DMS114 treated with DMSO at 0.1 percent for 48 hours (cell line): ENCODE measurements around the gene CTNNB1.
A peak's percentile ranks its signal among the peaks of the same experiment; 100 is the strongest.

Experiments
- DNase-seq: peaks from one replicate; lab custom pipeline; 2025; ENCODE audit not compliant: unreplicated experiment; lab: John Stamatoyannopoulos, UW

Gene CTNNB1

DNA sequence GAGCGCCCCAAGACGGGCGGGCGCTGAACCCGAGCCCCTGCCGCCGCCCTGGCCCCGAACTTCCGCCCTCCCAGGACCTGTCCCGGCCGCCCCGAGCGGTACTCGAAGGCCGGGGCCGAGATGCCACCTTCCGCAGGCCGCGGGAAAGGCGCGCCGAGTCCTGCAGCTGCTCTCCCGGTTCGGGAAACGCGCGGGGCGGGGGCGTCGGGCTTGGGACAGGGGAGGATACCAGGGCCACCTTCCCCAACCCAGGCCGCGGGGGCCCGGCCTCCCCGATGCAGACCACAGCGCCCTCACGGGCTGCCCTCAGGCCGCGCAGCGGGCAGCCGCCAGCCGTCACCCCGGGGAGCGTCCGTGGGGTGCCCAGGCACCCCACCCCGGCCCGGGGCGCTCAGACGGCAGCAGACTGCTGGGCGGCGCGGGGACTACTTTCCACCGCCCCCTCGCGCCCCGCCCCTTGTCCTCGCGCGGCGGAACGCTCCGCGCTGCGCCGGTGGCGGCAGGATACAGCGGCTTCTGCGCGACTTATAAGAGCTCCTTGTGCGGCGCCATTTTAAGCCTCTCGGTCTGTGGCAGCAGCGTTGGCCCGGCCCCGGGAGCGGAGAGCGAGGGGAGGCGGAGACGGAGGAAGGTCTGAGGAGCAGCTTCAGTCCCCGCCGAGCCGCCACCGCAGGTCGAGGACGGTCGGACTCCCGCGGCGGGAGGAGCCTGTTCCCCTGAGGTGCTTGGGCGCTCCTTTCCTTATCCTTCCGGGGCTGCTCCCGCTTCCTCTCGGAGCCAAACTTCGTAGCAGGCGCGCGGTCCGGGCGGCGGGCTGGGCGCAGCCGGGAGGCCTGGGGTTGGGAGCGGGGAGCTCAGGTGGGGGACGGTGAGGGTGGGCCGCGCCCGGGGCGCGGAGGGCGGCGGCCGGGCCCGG lies at the start of gene CTNNB1:
TSS of gene CTNNB1 (plus strand) at position 556 of the 916 bp plus-strand sequence. CDS start 24,564 bp downstream, outside the sequence.
- DNase-seq = peak; percentile 65

DNA sequence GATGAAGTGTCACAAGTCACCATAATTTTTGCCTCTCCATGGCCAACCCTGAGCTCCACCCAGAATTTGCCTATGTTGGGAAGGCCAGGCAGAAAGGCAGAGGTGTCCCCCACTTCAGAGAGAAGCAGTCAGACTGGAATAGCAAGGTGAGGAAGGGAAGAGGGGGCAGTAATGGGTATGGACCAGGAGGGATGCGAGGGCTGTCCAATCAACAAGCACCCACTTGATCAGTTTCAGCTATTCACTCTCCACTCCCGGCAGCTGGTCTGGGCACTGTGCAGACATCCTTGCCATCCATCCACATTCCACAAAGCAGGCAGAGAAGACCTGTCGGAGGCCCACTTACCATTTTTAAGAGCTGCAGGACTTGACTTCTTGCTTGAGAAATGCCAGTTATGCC lies 43.5 kb upstream of the CTNNB1 start:
- DNase-seq = no peak

DNA sequence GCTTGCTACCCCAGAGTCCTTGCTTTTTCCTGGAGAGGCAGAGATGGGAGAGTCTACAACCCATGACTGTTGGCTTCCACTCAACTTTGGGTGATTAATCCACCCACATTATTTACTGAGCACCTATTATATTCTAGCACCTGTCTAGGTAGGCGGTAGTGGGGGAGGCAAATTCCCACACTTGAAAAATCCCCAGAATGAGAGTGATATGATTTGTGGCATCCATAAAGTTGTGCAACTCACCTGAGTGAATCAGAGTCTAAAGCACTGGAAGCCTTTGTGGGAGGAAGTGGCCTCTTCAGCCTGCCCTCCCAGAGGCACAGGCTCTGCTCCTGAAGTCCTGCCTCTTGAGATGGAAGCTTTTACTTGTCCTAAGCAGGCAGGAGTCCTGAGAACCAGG lies 40.4 kb upstream of the CTNNB1 start:
- no peak for DNase-seq

DNA sequence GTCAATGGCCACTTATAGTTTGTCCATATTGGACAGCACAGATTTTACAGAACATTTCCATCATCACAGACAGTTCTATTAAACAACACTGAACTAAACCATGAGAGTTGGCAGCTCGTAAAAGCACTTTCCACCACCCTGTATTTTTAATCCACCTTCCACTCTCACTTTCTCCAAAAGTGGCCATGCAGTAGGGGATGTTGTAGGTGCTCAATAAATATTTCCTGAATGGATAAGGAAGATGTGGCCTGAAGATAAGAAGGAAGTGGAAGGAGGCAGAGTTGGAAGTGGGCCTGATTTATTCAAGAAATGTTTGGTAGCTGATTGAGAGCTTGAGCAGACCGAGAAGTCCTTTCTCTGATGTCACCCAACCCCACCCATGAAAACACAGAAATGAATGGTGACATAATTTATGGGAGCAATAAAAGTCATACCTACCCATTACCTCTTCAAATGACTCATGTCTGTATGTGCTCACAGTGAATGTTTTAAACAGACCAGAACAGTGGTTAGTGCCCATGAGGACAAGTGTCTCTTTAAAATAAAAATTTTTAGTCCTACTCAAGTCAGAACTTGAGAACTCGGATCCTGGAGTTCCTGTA lies 39.6 kb upstream of the CTNNB1 start:
- DNase-seq = no peak

DNA sequence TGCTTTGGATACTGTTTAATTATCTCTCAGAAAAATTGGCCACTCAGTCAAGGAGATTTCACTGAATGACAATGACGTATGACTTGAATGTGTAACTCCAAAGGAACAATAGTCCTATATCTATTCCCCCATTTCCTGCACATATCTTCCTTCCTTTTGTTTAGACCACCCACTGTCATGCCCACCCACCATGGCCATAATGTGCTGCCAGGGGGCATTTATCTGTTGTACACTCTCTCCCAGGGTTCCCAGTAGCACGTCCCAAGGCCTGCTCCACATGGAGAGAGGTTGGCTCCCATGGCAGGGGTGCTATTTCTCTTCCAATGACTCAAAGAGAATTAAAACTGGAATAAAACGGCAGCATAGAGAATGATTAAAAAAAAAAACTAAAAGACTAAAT lies 36.8 kb upstream of the CTNNB1 start:
- no peak for DNase-seq

DNA sequence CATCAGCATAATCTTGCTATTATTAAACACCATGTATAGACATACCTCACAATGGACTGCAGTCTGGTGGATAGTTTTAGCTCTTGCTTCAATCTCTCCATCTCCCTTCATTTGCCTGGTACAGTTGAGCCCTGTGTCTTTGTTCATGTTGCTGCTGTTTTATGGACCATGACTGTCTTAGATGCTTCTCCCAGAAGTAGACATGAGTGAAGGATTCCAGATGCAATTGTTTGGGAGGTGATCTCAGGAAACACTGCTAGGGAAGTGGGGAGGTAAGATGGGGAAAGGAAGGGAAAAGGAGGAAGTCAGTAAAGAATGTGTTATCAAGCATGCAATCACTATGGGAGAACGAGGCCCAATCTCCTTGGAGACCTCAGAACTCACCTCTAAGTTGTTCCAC lies 36.3 kb upstream of the CTNNB1 start:
- no peak for DNase-seq

DNA sequence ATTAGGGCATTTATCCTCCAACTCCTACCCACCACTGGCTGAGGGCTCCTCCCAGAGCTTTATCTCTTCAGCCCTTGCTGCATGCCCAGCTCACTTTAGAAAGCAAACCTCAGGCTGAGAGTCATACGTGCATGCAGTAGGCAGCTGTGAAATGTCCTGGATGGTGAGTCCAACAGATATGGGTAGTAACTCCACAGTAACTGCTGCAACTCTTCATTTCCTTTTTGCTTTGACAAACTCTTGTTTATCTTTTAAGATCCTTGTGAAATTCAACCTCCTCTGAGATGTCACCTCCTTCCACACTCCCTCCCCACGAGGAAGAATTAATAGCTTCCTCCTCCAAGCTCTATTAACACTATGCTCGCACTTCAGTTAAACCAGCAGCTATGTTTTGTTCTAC lies 35.9 kb upstream of the CTNNB1 start:
- no peak for DNase-seq

DNA sequence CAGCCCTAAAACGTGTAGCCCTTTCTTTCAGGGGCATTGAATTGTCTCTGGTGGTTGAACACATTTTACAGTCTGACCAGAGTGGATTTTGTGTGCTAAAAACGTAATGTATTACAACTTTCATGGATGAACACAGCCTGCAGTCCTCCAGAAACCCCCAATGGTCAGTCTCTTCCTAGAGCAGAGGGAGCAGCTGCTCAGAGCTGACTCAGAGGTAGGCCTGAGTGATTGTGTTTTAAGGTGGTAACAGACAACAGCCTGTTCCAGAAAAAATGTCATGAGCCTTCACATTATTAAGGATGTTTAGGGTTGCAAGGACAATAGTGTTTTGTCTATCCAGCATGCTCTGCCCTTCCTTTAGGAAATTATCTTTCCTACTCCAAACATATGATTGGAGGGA lies 34.5 kb upstream of the CTNNB1 start:
- no peak for DNase-seq

DNA sequence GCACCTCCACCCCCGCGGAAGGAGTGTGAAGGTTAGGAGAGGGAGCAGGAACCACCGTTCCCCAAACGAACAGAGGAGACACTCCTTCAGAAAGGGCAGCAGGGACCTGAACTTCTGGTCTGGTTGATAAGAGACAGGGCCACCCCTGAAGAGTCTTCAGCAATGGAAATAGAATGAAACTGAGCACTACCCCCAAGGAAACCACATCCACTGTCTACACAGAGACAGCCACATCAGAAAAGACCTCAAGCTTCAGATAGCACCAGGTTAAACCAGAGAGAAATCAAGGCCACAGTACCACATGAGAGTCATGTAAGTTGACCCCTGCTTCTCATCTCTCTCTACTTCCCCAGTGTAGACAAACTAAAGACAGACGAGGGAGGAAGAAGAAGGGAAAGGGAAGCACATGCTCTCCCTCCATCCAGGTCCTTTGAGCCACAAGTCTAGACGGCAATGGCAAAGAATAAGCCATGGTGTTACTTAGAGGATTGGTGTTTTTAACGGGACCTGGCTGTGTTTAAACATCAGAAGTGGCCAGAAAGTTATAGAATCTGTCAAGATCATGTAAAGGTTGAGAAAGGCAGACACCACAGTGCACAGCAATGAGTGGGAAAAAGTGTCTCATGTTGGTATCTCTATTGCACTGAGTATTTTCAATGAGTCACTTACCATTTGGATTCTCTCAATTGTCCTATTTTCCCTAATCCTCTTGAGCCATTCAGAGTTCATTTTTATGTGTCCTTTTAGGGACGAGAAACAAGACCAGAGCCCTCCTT lies 31.4 kb upstream of the CTNNB1 start:
- DNase-seq = no peak

DNA sequence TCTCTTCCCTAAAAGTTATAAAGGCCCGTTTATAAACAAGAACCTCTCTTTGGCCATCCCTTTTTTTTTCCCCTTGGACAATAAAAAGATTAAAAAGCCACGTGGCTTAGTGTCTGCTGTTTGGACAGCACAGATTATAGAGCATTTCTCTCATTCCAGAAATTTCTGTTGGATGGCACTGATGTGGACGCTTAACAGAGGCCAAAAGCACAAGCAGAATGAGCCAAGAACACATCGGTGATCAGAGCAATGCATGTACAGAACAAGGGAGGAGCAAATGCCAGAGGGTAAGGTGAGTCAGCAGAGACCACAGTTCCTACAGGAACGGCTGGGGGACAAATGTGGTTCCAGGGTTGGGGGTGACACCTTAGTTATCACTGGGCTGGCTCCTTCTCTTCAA lies 30.3 kb upstream of the CTNNB1 start:
- DNase-seq = no peak

DNA sequence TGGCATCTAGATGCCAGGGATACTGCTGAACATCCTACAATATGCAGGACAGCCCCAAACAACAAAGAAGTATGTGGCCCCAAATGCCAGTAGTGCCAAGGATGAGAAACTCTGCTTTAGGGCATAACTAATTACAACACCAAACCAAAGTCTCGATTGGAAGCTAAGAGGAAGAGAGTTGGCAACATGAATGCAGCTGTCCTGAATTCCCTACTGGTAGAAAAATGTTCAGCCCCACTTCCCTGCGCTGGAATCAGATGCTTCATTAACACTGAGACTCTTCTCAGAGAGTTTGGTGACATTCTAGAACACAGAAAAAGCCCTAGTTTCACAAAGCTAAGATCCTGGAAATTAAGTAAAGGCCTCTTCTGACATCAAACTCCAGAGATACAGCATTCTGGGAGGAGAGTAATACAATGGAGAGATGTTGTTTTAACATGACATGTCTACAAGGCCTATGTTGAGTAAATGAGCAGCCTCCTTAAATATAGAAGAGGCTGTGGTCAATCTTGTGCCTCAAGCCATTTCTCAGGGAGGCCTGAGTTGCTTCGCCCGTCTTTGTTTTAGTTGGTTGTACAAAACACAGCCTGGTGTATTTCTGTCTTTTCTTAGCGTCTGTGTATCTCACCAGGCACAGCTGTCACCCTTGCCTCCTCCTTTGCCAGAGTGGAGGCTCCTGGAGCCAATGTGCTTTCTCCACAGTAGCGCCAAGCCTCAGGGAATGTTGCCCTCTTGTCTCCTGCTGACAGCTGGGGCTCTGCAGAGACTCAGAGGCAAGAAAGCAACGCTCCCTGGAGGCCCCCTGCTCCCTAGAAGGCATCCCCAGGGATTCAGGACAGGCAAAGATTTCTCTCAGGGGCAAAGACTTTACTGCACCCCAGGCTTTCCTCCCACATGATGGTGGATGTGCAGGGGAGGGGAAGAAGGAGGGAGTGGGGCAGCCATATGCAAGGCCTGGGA lies 25.1 kb upstream of the CTNNB1 start:
- no peak for DNase-seq

DNA sequence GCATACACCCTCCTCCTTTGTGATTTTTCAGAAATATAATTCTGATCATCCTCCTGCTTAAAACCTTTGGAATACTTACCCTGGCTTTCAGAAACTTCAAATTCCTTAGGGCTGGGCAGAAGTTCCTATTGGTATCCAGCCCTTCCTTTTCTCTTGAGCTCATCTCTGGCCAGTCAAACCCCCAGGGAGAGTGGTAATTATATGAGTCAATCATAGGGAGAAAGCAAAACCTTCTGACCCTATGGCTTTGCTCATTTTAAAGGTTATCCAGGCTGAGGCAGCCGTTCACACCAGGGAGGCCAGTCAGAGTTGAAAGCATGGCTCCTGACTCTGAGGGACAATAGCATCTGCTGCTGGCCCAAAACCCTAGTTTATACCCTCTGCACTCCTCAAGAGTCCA lies 23.9 kb upstream of the CTNNB1 start:
- no peak for DNase-seq

DNA sequence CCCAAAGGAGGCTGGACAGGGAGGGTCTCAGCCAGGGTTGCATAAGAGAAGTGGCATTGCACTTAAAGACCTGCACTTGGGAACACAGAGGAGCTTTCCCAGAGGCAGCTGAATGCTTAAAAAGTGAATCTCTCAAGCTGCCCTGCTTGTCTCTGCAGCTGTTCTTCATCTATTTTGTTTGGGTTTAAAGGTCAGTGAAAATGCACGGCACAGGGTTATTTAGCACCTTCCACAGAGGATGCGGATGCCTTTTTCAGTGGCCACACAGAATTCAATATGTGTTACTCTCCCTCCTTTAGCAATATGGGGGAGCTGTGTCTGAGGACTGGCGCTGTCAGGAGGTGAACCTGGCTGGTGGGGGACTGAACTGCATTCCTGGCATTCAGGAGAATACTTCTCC lies 22.7 kb upstream of the CTNNB1 start:
- DNase-seq = no peak

DNA sequence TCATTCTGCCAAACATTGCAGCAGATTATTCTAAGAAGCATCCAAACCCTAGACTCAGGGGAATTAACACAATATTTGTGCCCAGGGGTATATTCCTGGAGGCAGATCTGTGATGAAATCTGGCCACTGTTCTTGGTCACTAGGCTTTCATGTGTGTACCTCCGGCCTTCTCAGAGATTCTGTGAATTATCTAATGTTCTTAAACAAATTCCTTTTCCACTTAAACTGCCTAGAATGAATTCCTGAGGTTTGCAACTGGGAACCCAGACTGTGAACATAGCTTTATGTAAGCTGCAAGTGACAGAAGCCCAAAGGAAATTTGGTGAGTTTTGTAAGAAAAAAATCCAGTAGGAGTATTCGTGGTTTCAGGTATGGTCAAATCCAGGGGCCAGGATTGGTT lies 20.7 kb upstream of the CTNNB1 start:
- DNase-seq = no peak

DNA sequence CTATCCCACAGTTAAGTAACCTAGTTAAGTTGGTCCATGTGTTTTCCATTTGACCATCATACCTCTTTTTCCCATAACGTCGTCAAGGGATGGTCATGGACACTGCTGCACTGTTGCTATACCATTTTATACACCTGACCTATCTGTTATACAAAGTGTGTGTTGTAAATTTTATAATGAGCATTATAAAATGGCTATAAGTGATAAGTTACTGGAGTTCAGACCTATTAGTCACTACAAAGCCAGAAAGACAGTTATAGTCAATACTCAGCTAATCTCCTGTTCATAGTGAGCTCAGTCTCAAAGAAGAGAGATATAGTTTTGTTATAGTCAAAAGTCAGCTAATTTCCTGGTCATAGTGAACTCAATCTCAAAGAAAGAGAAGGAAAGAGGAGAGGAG lies 18.9 kb upstream of the CTNNB1 start:
- no peak for DNase-seq

DNA sequence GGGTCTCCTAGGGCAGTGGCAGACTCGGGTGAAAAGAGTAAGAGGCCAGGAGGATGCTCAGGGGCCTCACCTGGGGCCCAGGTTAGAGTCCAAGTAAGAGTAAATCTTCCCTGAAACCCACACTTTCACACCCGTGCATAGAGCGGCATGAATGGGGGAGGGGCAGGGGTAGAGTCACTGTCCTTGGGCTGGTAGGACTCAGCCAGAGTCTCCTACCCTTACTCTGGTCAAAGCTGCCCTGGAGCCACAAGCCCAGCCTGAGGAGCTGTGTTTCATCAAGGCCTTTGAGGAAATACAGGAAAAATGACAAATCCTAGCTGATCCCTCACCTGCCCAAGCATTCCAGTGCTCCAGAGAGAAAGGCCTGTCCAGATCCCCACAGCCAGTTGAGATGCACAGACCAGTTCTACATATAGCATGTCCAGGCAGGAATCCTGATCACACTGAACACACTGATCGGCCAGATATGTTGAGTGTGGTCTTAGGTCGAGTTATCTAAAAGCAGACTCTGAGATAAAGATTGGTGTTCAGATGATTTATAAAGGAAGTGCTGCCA lies 16.7 kb upstream of the CTNNB1 start:
- DNase-seq = no peak

DNA sequence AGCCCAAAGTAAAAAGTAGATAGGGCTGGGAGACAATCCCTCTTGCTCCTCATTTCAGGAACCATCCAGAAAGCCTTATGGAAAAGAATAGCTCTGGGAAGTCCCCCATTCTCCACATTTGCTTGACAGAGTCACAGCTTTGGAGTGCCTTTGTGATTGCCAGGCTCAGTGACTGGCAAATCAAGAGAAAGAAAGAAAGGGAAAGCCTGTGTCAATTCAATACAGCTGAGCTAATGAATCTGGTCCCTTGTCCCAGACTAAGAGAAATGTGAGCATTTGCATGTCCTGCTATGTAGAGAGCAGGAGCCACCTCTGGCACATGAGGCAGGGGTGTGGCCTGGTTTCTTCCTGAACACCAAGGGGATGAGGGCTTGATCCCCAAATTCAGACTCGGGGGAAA lies 14.9 kb upstream of the CTNNB1 start:
- no peak for DNase-seq

DNA sequence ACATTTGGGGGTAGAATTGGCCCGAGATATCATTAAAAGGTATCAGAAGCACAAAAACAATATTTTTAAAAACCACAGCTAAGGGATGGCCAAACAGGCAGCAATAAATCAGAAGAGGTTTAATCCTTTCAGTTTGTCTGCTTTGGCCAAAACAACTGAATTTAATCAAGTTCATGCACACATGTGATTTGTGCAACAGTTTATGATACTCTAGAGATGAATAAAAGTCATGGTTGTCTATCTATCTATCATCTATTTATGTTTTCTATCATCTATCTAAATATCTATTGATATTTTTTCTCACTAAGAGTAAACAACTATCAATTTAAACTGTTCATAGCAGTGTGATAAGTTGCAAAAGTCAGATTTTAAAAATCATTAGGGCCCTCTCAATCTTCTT lies 13.0 kb upstream of the CTNNB1 start:
- DNase-seq = no peak

DNA sequence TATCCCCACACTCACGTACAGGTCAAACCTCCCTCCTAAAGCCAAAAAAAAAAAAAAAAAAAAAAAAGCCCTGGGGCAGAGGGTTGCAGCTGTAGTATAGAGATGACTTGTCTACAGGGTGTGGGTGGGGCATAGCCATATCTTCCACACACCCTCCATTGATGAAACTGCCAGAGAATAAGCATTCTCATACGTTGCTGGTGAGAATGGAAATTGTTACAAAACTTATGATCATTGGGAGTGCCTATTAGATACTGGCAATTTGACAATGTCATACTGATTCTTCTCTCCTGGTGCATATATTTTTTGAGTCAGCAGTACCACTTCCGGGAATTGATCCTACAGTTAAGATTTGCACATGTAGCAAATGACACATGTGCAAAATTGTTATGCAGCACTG lies 11.0 kb upstream of the CTNNB1 start:
- no peak for DNase-seq

DNA sequence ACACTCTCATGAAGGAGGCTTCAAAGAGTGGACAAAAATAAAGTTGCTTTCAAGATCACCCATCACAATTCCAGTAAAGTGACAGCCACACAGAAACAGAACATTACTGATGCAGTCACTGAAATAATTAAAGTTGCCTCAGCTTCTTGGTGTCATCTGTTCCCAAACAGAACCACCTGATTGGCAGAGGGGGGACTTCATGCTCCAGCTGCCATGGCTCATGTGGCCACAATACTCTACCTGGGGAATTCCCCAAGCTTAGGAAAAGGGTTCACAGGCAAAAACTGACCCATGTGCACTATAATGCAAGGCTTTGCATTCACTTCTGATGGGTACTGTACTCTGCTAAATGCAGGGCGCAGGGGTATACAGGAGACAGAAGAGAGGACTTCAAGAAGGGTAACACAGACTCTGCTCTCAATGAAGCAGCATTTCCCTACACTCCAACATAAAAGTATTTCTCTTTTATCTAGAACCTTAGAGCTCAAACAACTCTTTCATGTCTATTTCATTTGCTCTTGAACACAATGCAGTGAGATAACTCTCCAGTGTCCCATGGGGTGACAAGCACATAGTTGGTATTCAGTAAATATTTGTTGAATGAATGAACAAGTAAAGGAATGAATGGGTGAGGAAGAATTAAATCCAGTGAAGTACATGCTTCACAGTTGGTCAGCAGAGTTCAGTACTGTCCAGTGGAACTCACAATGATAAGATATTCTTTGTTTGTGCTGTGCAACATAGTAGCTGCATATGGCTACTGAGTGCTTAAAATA lies 8.6 kb upstream of the CTNNB1 start:
- DNase-seq = no peak
